Cardiac muscle cell (in vitro differentiated cells and primary cell): ENCODE results near the gene LMAN2L. TPM values are rescaled to one million over a fixed set of nuclear protein-coding genes. Genes with fewer than 3 reads are reported as not detected.

ENCODE experiments used
- DNase-seq, 2 donors: peaks; one replicate each; pipeline versions ENCODE4 v3.0.0 to v3.0.0-alpha.2; 2010 to 2017; ENCODE audit warnings: low read depth in 1 of 2, low spot score in 1 of 2
- H3K27ac ChIP-seq: fragments of 200-600 bp; sonication (generic); 2 replicates; pipeline ENCODE4 v1.5.1; 2016
- H3K27me3 ChIP-seq: fragments of 200-600 bp; sonication (generic); 2 replicates; pipeline ENCODE4 v1.6.0; 2016; ENCODE audit warnings: control low read depth
- H3K36me3 ChIP-seq: fragments of 200-600 bp; sonication (generic); 2 replicates; pipeline ENCODE4 v1.5.1; 2016; ENCODE audit warnings: control low read depth
- H3K4me1 ChIP-seq: fragments of 200-600 bp; sonication (generic); 2 replicates; pipeline ENCODE4 v1.8.1; 2017; ENCODE audit warnings: low read depth, mild to moderate bottlenecking, mixed run types
- H3K4me3 ChIP-seq: fragments of 200-600 bp; sonication (generic); 2 replicates; pipeline ENCODE4 v1.5.1; 2016; ENCODE audit warnings: mild to moderate bottlenecking
- H3K9me3 ChIP-seq: fragments of 200-600 bp; sonication (generic); 2 replicates; pipeline ENCODE4 v1.5.1; 2017; ENCODE audit warnings: low read depth, mild to moderate bottlenecking, control low read depth
- polyA plus RNA-seq: library from polyadenylated mRNA; unstranded; fragments of >200 nt; fragmentation: Nextera tagmentation; extraction: Ambion mirVana; gene quantifications from 2 replicates; pipeline ENCODE4 v1.2.1, GENCODE V29; 2016
- total RNA-seq: library from RNA; depleted of rRNA; stranded (reverse); fragments of >200 nt; gene quantifications from 2 replicates; pipeline ENCODE4 v1.2.3, GENCODE V29; 2016
- TF ChIP-seq, protein P1 (sequence below): IDR thresholded peaks from 2 replicates; pipeline ENCODE4 v1.5.1; 2012; ENCODE audit warnings: low read depth, mild to moderate bottlenecking, low read length

LMAN2L gene
- total and polyA plus RNA-seq, 2 experiments from 2014 or later = 28.8 to 64.3 TPM

- Histone ChIP-seq H3K27me3 (no peaks in the 10 kb centered on the region), H3K4me1 (no peaks in the 10 kb centered on the region), H3K36me3 (peaks cover 4% of the 10 kb centered on the region), H3K27ac (no peak overlapping the region), H3K9me3 (no peaks in the 10 kb centered on the region), H3K4me3 (no peak overlapping the region)
- TF ChIP-seq, protein P1, sequence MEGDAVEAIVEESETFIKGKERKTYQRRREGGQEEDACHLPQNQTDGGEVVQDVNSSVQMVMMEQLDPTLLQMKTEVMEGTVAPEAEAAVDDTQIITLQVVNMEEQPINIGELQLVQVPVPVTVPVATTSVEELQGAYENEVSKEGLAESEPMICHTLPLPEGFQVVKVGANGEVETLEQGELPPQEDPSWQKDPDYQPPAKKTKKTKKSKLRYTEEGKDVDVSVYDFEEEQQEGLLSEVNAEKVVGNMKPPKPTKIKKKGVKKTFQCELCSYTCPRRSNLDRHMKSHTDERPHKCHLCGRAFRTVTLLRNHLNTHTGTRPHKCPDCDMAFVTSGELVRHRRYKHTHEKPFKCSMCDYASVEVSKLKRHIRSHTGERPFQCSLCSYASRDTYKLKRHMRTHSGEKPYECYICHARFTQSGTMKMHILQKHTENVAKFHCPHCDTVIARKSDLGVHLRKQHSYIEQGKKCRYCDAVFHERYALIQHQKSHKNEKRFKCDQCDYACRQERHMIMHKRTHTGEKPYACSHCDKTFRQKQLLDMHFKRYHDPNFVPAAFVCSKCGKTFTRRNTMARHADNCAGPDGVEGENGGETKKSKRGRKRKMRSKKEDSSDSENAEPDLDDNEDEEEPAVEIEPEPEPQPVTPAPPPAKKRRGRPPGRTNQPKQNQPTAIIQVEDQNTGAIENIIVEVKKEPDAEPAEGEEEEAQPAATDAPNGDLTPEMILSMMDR = no peak
- DNase-seq = no peak
Observed at GRCh38 chr2:96700086-96700485, 39.8 kb downstream of the LMAN2L start.

DNA sequence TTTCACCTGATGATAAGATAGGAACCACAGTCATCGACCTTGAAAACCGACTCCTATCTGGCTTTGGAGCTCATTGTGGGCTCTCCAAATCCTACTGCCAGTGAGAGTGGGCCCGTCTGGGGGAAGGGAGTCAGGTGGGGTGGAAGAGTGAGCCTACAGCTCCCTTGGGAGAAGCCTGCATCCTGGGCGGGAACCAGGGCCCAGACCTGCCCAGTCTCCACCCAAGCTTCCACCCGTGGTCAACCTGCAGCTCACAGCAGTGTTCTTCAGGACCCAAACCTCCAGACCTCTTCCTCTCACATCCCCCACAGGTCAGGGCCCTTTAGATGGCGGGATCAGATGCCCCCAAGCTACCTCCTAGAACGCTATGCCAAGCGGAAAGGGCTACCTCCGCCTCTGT, 40.2 kb downstream of the LMAN2L start:
- DNase-seq = no peak
- Histone ChIP-seq H3K27ac (no peak overlapping the region), H3K4me1 (no peaks in the 10 kb centered on the region), H3K36me3 (peaks cover 4% of the 10 kb centered on the region), H3K27me3 (no peaks in the 10 kb centered on the region), H3K9me3 (no peaks in the 10 kb centered on the region), H3K4me3 (no peak overlapping the region)
- TF ChIP-seq, protein P1 = no peak

DNA sequence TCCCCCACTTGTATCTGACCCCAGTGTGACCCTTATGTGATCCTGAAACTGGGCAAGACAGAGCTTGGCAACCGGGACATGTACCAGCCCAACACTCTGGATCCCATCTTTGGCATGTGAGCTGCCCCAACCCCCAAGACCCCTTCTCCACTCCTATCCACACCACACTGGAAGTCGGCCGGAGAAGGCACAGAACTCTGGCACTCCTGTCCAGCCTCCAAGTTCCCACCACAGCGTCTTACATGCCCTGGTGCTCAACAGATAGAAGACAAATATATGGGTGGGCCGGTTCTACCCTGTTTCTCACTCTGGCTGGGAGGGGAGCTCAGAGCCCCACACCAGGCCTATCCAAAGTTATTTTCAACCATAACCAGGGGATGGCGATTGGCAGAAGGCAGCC, 40.8 kb downstream of the LMAN2L start:
- Histone ChIP-seq H3K27me3 (no peaks in the 10 kb centered on the region), H3K27ac (no peak overlapping the region), H3K4me1 (no peaks in the 10 kb centered on the region), H3K36me3 (no peaks in the 10 kb centered on the region), H3K9me3 (no peaks in the 10 kb centered on the region), H3K4me3 (no peak overlapping the region)
- TF ChIP-seq, protein P1 = no peak
- DNase-seq = no peak

DNA sequence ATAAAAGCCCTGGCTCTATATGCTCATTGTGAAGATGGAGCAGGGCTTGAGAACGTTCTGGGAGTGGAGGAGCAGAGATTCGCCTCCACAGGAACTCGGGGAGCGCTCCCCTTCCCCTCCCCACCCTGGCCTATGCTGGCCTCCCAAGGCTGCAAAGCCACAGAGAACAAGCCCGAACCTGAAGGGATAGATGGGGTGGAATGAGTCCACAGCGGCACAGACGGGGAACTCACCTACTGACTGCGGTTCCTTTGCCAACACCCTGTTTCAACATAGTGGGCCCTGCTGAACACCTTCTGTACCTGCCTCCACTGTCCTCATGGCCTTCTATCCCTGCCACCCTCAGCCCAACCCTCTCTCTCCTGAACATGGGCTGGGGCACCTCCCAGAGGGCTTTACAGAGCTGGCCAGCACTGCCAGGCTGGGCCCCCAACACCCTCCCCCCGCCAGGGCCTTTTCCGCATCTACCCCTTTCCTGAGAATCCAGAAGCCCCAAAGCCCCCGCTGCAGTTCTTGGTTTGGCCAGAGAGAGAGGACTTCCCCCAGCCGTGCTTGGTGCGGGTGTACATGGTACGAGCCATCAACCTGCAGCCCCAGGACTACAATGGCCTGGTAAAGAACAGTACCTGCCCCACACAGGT, 41.5 kb downstream of the LMAN2L start:
- Histone ChIP-seq H3K36me3 (no peaks in the 10 kb centered on the region), H3K27me3 (no peaks in the 10 kb centered on the region), H3K27ac (no peak overlapping the region), H3K4me1 (no peaks in the 10 kb centered on the region), H3K4me3 (no peak overlapping the region), H3K9me3 (no peaks in the 10 kb centered on the region)
- no peak for DNase-seq
- TF ChIP-seq, protein P1 = no peak

DNA sequence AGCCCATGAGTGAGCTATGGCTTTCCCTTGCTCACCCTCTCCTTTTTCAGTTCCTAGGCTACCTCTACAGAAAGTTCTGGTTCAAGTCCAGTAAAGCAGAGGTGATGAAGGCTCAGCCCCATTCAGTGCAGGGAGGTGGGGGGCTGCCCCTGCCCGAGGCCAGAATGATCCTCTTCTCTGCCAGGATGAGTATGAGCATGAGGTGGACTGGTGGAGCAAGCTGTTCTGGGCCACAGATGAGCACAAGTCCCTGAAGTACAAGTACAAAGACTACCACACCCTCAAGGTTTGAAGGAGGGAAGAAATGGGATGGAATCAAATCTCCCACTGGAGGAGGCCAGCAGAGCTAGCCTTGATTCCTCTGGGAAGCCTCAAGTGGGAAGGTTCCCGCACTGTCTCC, 42.4 kb downstream of the LMAN2L start:
- H3K4me1 ChIP-seq = no peaks in the 10 kb centered on the region
- TF ChIP-seq, protein P1 = no peak
- H3K36me3 ChIP-seq = no peaks in the 10 kb centered on the region
- H3K4me3 ChIP-seq = no peak overlapping the region
- no peak overlapping the region for H3K27ac ChIP-seq
- H3K27me3 ChIP-seq = no peaks in the 10 kb centered on the region
- H3K9me3 ChIP-seq = no peaks in the 10 kb centered on the region
- no peak for DNase-seq
